DND-41 (cell line): Measurements from ENCODE around the gene CIRBP.

ENCODE experiments used
- ATAC-seq: fragments of 200-7000 bp; cut with Tn5 transposase; 3 replicates; pipeline ENCODE4 v1.9.1; 2021; ENCODE audit warnings: low read depth; ENCODE audit not compliant: insufficient read depth
- DNase-seq: peaks from one replicate; pipeline ENCODE4 v3.0.0-alpha.2; 2020
- H2AFZ ChIP-seq: 2 replicates; pipeline ENCODE4 v1.6.0; 2012; ENCODE audit warnings: low read depth, low read length
- H3K27ac ChIP-seq: 2 replicates; pipeline ENCODE4 v1.5.1; 2012; ENCODE audit warnings: low read length, inconsistent platforms
- H3K27me3 ChIP-seq: fragments of 200-600 bp; sonication (generic); 2 replicates; pipeline ENCODE4 v1.6.0; 2012; ENCODE audit warnings: low read length, mild to moderate bottlenecking, inconsistent platforms; ENCODE audit not compliant: insufficient read depth, poor library complexity
- H3K36me3 ChIP-seq: 2 replicates; pipeline ENCODE4 v1.5.1; 2012; ENCODE audit warnings: low read length, inconsistent platforms; ENCODE audit not compliant: insufficient read depth
- H3K4me1 ChIP-seq: 2 replicates; pipeline ENCODE4 v1.5.1; 2012; ENCODE audit warnings: mild to moderate bottlenecking, low read length; ENCODE audit not compliant: insufficient read depth
- H3K4me2 ChIP-seq: 2 replicates; pipeline ENCODE4 v1.6.0; 2012; ENCODE audit warnings: mild to moderate bottlenecking, moderate library complexity, low read length, inconsistent platforms; ENCODE audit not compliant: insufficient read depth
- H3K4me3 ChIP-seq, 2 experiments: fragments of 200-600 bp in 1 of 2; shearing (Covaris generic) in 1 of 2; 2 replicates each; pipeline ENCODE4 v1.5.1; 2012 to 2016; ENCODE audit warnings: inconsistent platforms in 2 of 2, low read length in 2 of 2, mild to moderate bottlenecking in 2 of 2, low read depth in 1 of 2, moderate library complexity in 1 of 2
- H3K79me2 ChIP-seq: 2 replicates; pipeline ENCODE4 v1.6.0; 2012; ENCODE audit warnings: low read length, inconsistent platforms; ENCODE audit not compliant: insufficient read depth
- H3K9ac ChIP-seq: 2 replicates; pipeline ENCODE4 v1.6.0; 2012; ENCODE audit warnings: low read depth, mild to moderate bottlenecking, inconsistent platforms, low read length, moderate library complexity
- H3K9me3 ChIP-seq: 2 replicates; pipeline ENCODE4 v1.5.1; 2012; ENCODE audit warnings: low read length, moderate library complexity, mild to moderate bottlenecking, inconsistent platforms; ENCODE audit not compliant: insufficient read depth, severe bottlenecking
- H4K20me1 ChIP-seq: 2 replicates; pipeline ENCODE4 v1.6.0; 2012; ENCODE audit warnings: low read length; ENCODE audit not compliant: insufficient read depth
- EZH2 ChIP-seq: IDR thresholded peaks from 3 replicates; pipeline ENCODE4 v1.6.1; 2012; ENCODE audit warnings: borderline replicate concordance, low read depth, mild to moderate bottlenecking, moderate library complexity, low read length, inconsistent platforms; ENCODE audit not compliant: severe bottlenecking
- TF ChIP-seq, protein P1 (sequence below): IDR thresholded peaks from 2 replicates; pipeline ENCODE4 v1.5.1; 2012; ENCODE audit warnings: borderline replicate concordance, low read length, moderate library complexity, mild to moderate bottlenecking; ENCODE audit not compliant: poor library complexity, severe bottlenecking; ENCODE audit errors: extremely low read depth

The CIRBP gene

DNA sequence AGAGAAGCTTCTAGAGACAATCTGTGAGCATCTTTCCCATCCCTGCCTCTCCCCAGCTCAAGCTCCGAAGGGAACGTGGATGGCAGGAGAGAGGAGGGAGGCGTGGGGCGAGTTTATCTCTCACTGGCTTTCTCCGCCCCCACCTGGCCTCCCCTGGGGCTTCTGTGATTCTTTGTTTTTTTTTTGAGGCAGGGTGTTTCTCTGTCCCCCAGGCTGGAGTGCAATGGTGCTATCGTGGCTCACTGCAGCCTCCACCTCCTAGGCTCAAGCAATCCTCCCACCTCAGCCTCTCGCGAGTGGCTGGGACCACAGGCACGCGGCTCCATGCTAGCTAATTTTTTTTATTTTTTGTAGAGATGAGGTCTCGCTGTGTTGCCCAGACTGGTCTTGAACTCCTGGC, 39.6 kb downstream of the CIRBP start:
- H3K4me1 ChIP-seq: no peaks in the 10 kb centered on the region
- no peak overlapping the region for H3K4me3 ChIP-seq
- H2AFZ ChIP-seq: no peak overlapping the region
- H3K4me2 ChIP-seq: no peak overlapping the region
- no peak overlapping the region for H3K9ac ChIP-seq
- H4K20me1 ChIP-seq: no peaks in the 10 kb centered on the region
- DNase-seq: no peak
- no peak for ATAC-seq
- no peak for TF ChIP-seq EZH2
- TF ChIP-seq, protein P1, sequence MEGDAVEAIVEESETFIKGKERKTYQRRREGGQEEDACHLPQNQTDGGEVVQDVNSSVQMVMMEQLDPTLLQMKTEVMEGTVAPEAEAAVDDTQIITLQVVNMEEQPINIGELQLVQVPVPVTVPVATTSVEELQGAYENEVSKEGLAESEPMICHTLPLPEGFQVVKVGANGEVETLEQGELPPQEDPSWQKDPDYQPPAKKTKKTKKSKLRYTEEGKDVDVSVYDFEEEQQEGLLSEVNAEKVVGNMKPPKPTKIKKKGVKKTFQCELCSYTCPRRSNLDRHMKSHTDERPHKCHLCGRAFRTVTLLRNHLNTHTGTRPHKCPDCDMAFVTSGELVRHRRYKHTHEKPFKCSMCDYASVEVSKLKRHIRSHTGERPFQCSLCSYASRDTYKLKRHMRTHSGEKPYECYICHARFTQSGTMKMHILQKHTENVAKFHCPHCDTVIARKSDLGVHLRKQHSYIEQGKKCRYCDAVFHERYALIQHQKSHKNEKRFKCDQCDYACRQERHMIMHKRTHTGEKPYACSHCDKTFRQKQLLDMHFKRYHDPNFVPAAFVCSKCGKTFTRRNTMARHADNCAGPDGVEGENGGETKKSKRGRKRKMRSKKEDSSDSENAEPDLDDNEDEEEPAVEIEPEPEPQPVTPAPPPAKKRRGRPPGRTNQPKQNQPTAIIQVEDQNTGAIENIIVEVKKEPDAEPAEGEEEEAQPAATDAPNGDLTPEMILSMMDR: no peak
- no peaks in the 10 kb centered on the region for H3K9me3 ChIP-seq
- H3K27me3 ChIP-seq: no peaks in the 10 kb centered on the region
- no peak overlapping the region for H3K27ac ChIP-seq
- no peaks in the 10 kb centered on the region for H3K36me3 ChIP-seq
- H3K79me2 ChIP-seq: no peaks in the 10 kb centered on the region

- H3K79me2 ChIP-seq: no peaks in the 10 kb centered on the region
- no peak overlapping the region for H2AFZ ChIP-seq
- no peaks in the 10 kb centered on the region for H3K36me3 ChIP-seq
- TF ChIP-seq EZH2: no peak
- TF ChIP-seq, protein P1: no peak
- H3K4me2 ChIP-seq: no peak overlapping the region
- H3K9ac ChIP-seq: no peak overlapping the region
- H3K4me3 ChIP-seq: no peak overlapping the region
- no peaks in the 10 kb centered on the region for H4K20me1 ChIP-seq
- no peaks in the 10 kb centered on the region for H3K9me3 ChIP-seq
- ATAC-seq: no peak
- no peak for DNase-seq
- no peak overlapping the region for H3K27ac ChIP-seq
- no peaks in the 10 kb centered on the region for H3K4me1 ChIP-seq
- peaks cover under 1% of the 10 kb centered on the region for H3K27me3 ChIP-seq
Measured at GRCh38 chr19:1309977-1310852, 41.1 kb downstream of the CIRBP start.

DNA sequence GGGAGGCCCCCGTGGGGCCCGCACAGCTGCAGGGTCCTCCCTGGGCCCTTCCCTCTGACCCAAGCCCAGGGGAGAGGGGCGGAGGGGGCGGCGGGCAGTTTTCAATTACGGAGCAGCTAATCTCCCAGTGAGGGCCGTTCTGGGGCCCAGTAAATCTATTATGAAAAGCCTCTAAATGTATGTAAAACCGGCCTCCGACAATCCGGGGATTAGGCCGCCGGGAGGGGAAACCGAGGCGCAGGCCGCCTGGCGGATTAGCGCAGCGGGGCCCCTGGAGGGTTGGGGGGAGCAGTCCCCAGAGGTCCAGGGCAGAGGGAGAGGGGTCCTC, 41.7 kb downstream of the CIRBP start:
- Histone ChIP-seq H2AFZ (no peak overlapping the region), H3K36me3 (no peaks in the 10 kb centered on the region), H3K4me3 (no peak overlapping the region), H3K4me2 (no peak overlapping the region), H3K4me1 (no peaks in the 10 kb centered on the region), H4K20me1 (no peaks in the 10 kb centered on the region), H3K27ac (no peak overlapping the region), H3K79me2 (no peaks in the 10 kb centered on the region), H3K27me3 (peaks cover 3% of the 10 kb centered on the region), H3K9ac (no peak overlapping the region), H3K9me3 (no peaks in the 10 kb centered on the region)
- DNase-seq (no peak), ATAC-seq (no peak)
- TF ChIP-seq EZH2: no peak
- TF ChIP-seq, protein P1: no peak
